Activated naive CD8-positive, alpha-beta T cell treated with anti-CD3 and anti-CD28 coated beads, Interleukin-2, amount 10 ng/mL, durations not matched to agents 7 days and 5 days (primary cell): ENCODE data around the gene GSPT1. TPM values are rescaled to one million over a fixed set of nuclear protein-coding genes. Genes with fewer than 3 reads are reported as not detected.

Experiments used
- ATAC-seq: fragments of 150-1000 bp; cut with Tn5 transposase; one replicate; pipeline ENCODE4 v1.10.0; 2021; ENCODE audit warnings: low read depth, moderate library complexity
- POLR2A ChIA-PET: fragments of 350-600 bp; sonication (Branson Sonifier 250); formaldehyde crosslinking; loops from one replicate; lab custom pipeline; 2021; ENCODE audit warnings: antibody characterized with exemption; lab: Charles Lee
- DNase-seq: peaks from one replicate; pipeline ENCODE4 v3.0.0; 2021
- H3K27ac Mint-ChIP-seq: one replicate; pipeline ENCODE4 v1.8.0; 2022; ENCODE audit warnings: mild to moderate bottlenecking, mixed read lengths
- H3K27me3 Mint-ChIP-seq: one replicate; pipeline ENCODE4 v1.8.0; 2022; ENCODE audit warnings: mild to moderate bottlenecking, moderate library complexity, mixed read lengths
- H3K36me3 Mint-ChIP-seq: one replicate; pipeline ENCODE4 v1.8.0; 2021; ENCODE audit warnings: mild to moderate bottlenecking, mixed read lengths
- H3K4me1 Mint-ChIP-seq: one replicate; pipeline ENCODE4 v1.8.0; 2021; ENCODE audit warnings: mixed read lengths
- H3K4me3 Mint-ChIP-seq: one replicate; pipeline ENCODE4 v1.8.0; 2022; ENCODE audit warnings: mild to moderate bottlenecking, moderate library complexity, mixed read lengths
- H3K9me3 Mint-ChIP-seq: one replicate; pipeline ENCODE4 v1.8.0; 2021; ENCODE audit warnings: mixed read lengths
- total RNA-seq, 2 experiments: library from RNA; stranded (reverse); gene quantifications; one replicate each; pipeline ENCODE4 v1.2.3, GENCODE V29; 2021

The GSPT1 gene
- total RNA-seq, 2 experiments from 2014 or later: 88.3 to 90.7 TPM

- no peaks in the 10 kb centered on the region for H3K9me3 Mint-ChIP-seq
- ATAC-seq (no peak), DNase-seq (no peak)
- H3K4me3 Mint-ChIP-seq: no peak overlapping the region
- peaks cover 4% of the 10 kb centered on the region for H3K4me1 Mint-ChIP-seq
- POLR2A ChIA-PET: no interaction called here
- H3K27me3 Mint-ChIP-seq: no peaks in the 10 kb centered on the region
- peaks cover 7% of the 10 kb centered on the region for H3K36me3 Mint-ChIP-seq
- H3K27ac Mint-ChIP-seq: no peak overlapping the region
Measured at GRCh38 chr16:11869353-11870228, 46.2 kb downstream of the GSPT1 start.

- no peaks in the 10 kb centered on the region for H3K9me3 Mint-ChIP-seq
- H3K27ac Mint-ChIP-seq: no peak overlapping the region
- H3K4me3 Mint-ChIP-seq: no peak overlapping the region
- peaks cover 6% of the 10 kb centered on the region for H3K36me3 Mint-ChIP-seq
- DNase-seq (no peak), ATAC-seq (no peak)
- POLR2A ChIA-PET: no interaction called here
- H3K4me1 Mint-ChIP-seq: peaks cover 4% of the 10 kb centered on the region
- H3K27me3 Mint-ChIP-seq: no peaks in the 10 kb centered on the region
Measured at GRCh38 chr16:11868412-11868980, 47.3 kb downstream of the GSPT1 start.

- H3K9me3 Mint-ChIP-seq: no peaks in the 10 kb centered on the region
- ATAC-seq (no peak), DNase-seq (no peak)
- no peaks in the 10 kb centered on the region for H3K27me3 Mint-ChIP-seq
- peaks cover 6% of the 10 kb centered on the region for H3K4me1 Mint-ChIP-seq
- peaks cover 3% of the 10 kb centered on the region for H3K36me3 Mint-ChIP-seq
- no peak overlapping the region for H3K27ac Mint-ChIP-seq
- no peak overlapping the region for H3K4me3 Mint-ChIP-seq
- POLR2A ChIA-PET: no interaction called here
Measured at GRCh38 chr16:11862489-11862888, 53.3 kb downstream of the GSPT1 start.

GRCh38 chr16:11857161-11857560, 58.6 kb downstream of the GSPT1 start:
- Mint-ChIP-seq H3K27me3 (no peaks in the 10 kb centered on the region), H3K4me1 (peaks cover 18% of the 10 kb centered on the region), H3K36me3 (peaks cover 19% of the 10 kb centered on the region), H3K9me3 (no peaks in the 10 kb centered on the region), H3K4me3 (no peak overlapping the region), H3K27ac (no peak overlapping the region)
- DNase-seq (no peak), ATAC-seq (no peak)
- POLR2A ChIA-PET: no interaction called here

- peaks cover 30% of the 10 kb centered on the region for H3K36me3 Mint-ChIP-seq
- no peak for DNase-seq
- POLR2A ChIA-PET: interaction anchor here (0.6 to 1.9 kb wide), 4 partner anchors 25 to 69 kb away, joined by 4 to 10 read pairs (median 6); partner anchors contain the start of genes GSPT1 and ZC3H7A
- no peaks in the 10 kb centered on the region for H3K27me3 Mint-ChIP-seq
- ATAC-seq: no peak
- peak overlapping the region; percentile 97 for H3K27ac Mint-ChIP-seq
- peak overlapping the region; percentile 97 for H3K4me3 Mint-ChIP-seq
- peaks cover 28% of the 10 kb centered on the region for H3K4me1 Mint-ChIP-seq
- H3K9me3 Mint-ChIP-seq: no peaks in the 10 kb centered on the region
Measured at GRCh38 chr16:11852092-11852809, 63.5 kb downstream of the GSPT1 start.

GRCh38 chr16:11851294-11852091, 64.3 kb downstream of the GSPT1 start, which contains the start of gene RSL1D1:
Gene RSL1D1 (minus strand): TSS chr16:11851542. CDS start chr16:11851512, 30 bp downstream.
- H3K27me3 Mint-ChIP-seq: no peaks in the 10 kb centered on the region
- POLR2A ChIA-PET: interaction anchor here (0.6 to 1.9 kb wide), 6 partner anchors 13 to 69 kb away, joined by 3 to 10 read pairs (median 5); partner anchors contain the start of genes GSPT1 and ZC3H7A
- H3K36me3 Mint-ChIP-seq: peaks cover 27% of the 10 kb centered on the region
- H3K27ac Mint-ChIP-seq: peak within 1 kb of the TSS; percentile 97
- H3K9me3 Mint-ChIP-seq: no peaks in the 10 kb centered on the region
- H3K4me3 Mint-ChIP-seq: peak within 1 kb of the TSS; percentile 97
- DNase-seq: peak; percentile 98
- ATAC-seq: peak; percentile 85
- H3K4me1 Mint-ChIP-seq: peaks cover 28% of the 10 kb centered on the region

- Mint-ChIP-seq H3K9me3 (no peaks in the 10 kb centered on the region), H3K4me1 (peaks cover 15% of the 10 kb centered on the region), H3K36me3 (peaks cover 19% of the 10 kb centered on the region), H3K4me3 (no peak overlapping the region), H3K27me3 (no peaks in the 10 kb centered on the region), H3K27ac (no peak overlapping the region)
- no peak for DNase-seq
- ATAC-seq: no peak
- POLR2A ChIA-PET: interaction anchor here (1.9 kb wide), 1 partner anchor 52 kb away, joined by 4 read pairs; the partner anchor contains the start of gene ZC3H7A
Measured at GRCh38 chr16:11848842-11849241, 66.9 kb downstream of the GSPT1 start.

GRCh38 chr16:11844499-11844898, 71.3 kb downstream of the GSPT1 start:
- POLR2A ChIA-PET: no interaction called here
- no peak for DNase-seq

GRCh38 chr16:11843861-11844260, 71.9 kb downstream of the GSPT1 start:
- Mint-ChIP-seq H3K27me3 (no peaks in the 10 kb centered on the region), H3K4me3 (no peak overlapping the region), H3K27ac (no peak overlapping the region), H3K9me3 (no peaks in the 10 kb centered on the region), H3K4me1 (peaks cover 3% of the 10 kb centered on the region), H3K36me3 (peaks cover 20% of the 10 kb centered on the region)
- POLR2A ChIA-PET: interaction anchor here (0.6 to 1.1 kb wide), 3 partner anchors 9 to 609 kb away, joined by 3 to 5 read pairs (median 4); no protein-coding TSS in a partner anchor
- DNase-seq: no peak
- ATAC-seq: no peak

More at GRCh38 chr16:11844499-11844898, 71.3 kb downstream of the GSPT1 start:
- ATAC-seq: no peak
- Mint-ChIP-seq H3K36me3 (peaks cover 24% of the 10 kb centered on the region), H3K27ac (no peak overlapping the region), H3K9me3 (no peaks in the 10 kb centered on the region), H3K27me3 (no peaks in the 10 kb centered on the region), H3K4me3 (no peak overlapping the region), H3K4me1 (peaks cover 5% of the 10 kb centered on the region)

- H3K27ac Mint-ChIP-seq: no peak overlapping the region
- H3K36me3 Mint-ChIP-seq: peaks cover 17% of the 10 kb centered on the region
- H3K4me1 Mint-ChIP-seq: peaks cover 1% of the 10 kb centered on the region
- DNase-seq (no peak), ATAC-seq (no peak)
- POLR2A ChIA-PET: interaction anchor here (0.7 to 1.1 kb wide), 3 partner anchors 9 to 967 kb away, joined by 3 to 4 read pairs (median 3); no protein-coding TSS in a partner anchor
- H3K9me3 Mint-ChIP-seq: no peaks in the 10 kb centered on the region
- H3K27me3 Mint-ChIP-seq: no peaks in the 10 kb centered on the region
- no peak overlapping the region for H3K4me3 Mint-ChIP-seq
Measured at GRCh38 chr16:11843206-11843605, 72.5 kb downstream of the GSPT1 start.

- Mint-ChIP-seq H3K36me3 (peaks cover 22% of the 10 kb centered on the region), H3K9me3 (no peaks in the 10 kb centered on the region), H3K4me1 (no peaks in the 10 kb centered on the region), H3K4me3 (no peak overlapping the region), H3K27me3 (no peaks in the 10 kb centered on the region), H3K27ac (no peak overlapping the region)
- DNase-seq: no peak
- ATAC-seq: no peak
- POLR2A ChIA-PET: no interaction called here
Measured at GRCh38 chr16:11841026-11841425, 74.7 kb downstream of the GSPT1 start.

- H3K4me1 Mint-ChIP-seq: no peaks in the 10 kb centered on the region
- H3K27ac Mint-ChIP-seq: no peak overlapping the region
- no peak overlapping the region for H3K4me3 Mint-ChIP-seq
- peaks cover 17% of the 10 kb centered on the region for H3K36me3 Mint-ChIP-seq
- DNase-seq (peak; percentile 2), ATAC-seq (no peak)
- no peaks in the 10 kb centered on the region for H3K27me3 Mint-ChIP-seq
- POLR2A ChIA-PET: interaction anchor here (1.6 kb wide), 1 partner anchor 39 kb away, joined by 3 read pairs; the partner anchor contains the start of gene ZC3H7A
- no peaks in the 10 kb centered on the region for H3K9me3 Mint-ChIP-seq
Measured at GRCh38 chr16:11836650-11837244, 79.0 kb downstream of the GSPT1 start.
